ENCODE measurements around the gene ERGIC3.

DNA sequence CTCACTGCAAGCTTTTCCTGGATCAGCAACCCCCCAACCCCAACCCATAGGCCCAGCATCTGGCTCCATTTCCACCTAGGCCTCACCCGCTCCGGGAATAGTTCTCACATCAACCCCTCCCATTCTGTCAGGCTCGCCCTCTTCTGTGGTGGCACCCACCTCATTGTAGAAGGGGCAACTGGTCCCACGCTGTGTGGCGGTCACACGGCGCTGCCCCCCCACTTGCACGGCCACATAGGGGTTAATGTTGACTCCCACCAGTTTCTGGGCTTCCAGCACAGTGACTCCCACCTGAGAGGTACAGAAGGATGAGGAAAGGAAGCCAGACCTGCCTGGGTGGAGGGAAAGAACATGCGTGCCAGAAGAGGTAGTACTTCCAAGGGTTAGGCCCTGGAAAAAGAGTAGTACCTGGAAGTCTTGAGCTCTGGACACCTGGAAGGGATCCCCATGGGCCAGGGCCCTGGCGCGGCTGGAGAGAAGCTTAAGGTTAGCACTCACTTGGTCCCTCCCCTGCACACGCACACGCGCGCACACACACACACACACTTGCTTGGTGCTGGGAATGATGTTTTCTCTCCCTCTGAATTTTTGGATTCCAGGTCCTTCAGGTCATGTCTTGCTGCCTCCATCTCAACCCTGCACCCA is 61.1 kb downstream of the ERGIC3 start:
- no peak for TF ChIP-seq CTCF (IDR thresholded peaks at IDR 0.05)
- TF ChIP-seq ZFX (IDR thresholded peaks at IDR 0.05; ENCODE audit: borderline replicate concordance) = no peak
